HG02938 (cell line): ENCODE data around the gene SLIT3.
"Not testable (repeated sequence)": the region's sequence is repeated elsewhere in the genome, so short reads cannot be mapped to it uniquely, and the experiment has no call there.

Experiments
- ATAC-seq: cut with Tn5 transposase; IDR thresholded peaks from one replicate; pipeline ENCODE4 v1.9.1; 2021; ENCODE audit warnings: mild to moderate bottlenecking, moderate library complexity; ENCODE audit not compliant: unreplicated experiment

Gene SLIT3

DNA sequence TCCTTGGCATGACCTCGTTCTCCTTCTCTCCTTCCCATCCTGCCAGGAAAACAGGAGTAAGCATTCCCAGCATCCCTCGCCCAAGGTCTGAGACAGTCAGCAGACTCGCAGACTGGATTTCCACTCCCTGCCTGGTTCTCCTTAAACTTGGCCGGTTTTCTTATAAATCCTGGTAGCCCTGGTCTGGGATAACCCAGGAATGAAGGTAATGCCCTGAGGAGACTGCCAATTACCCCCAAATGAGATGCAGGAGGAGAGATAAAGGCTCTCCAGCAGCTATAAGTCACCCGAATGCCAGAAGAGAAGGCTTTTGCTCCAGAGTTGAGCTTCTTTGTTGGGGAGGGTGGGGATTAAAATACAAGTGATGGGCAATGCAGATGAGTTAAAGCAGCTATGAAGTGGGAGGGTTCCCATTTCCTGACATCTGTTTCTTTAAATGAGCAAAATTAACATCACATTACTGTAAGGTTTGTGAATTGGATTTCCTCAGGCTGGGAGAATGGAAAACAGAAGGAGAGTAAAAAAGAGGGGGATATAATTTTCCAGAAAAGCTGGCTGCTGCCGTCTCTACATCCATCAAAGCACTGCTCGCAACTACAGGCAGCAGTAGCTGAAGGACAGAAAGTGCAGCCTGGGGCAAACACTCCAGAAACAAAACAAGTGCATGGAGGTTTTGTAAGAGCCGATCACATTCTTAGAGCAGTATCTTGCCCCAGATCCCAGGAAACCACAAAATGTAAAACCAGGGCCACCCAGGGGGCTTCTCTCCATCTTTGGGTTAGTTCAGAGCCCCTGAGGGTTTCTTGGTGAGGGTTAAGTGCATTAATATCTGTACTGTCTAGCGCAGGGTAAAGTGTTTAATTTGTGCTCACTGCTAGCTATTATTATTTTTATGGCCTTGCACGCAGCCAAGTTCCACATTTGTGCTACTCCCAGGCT lies 544.2 kb downstream of the SLIT3 start:
- ATAC-seq = no peak

DNA sequence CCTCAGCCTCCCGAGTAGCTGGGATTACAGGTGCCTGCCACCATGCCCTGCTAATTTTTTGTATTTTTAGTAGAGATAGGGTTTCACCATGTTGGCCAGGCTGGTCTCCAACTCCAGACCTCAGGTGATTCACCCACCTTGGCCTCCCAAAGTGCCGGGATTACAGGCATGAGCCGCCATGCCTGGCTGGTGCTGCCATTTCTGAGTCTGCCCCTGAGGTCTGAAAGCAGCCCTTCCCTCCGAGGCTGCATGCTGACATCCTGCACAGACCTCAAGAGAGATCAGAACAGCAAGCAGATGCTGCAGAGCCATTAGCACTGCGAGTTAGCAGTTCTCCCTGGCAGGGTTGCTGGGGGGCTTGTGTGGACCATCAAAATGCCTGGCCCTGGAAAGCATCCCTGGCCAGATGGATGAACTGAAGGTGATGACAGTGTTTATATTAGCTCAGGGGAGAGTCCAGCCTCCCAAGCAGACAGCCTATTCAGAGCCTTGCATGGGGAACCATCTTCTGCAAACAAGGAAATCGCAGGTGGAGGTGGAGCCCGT lies 545.3 kb downstream of the SLIT3 start:
- no peak for ATAC-seq

GRCh38 chr5:168753691-168754254 lies 547.2 kb downstream of the SLIT3 start:
- no peak for ATAC-seq

DNA sequence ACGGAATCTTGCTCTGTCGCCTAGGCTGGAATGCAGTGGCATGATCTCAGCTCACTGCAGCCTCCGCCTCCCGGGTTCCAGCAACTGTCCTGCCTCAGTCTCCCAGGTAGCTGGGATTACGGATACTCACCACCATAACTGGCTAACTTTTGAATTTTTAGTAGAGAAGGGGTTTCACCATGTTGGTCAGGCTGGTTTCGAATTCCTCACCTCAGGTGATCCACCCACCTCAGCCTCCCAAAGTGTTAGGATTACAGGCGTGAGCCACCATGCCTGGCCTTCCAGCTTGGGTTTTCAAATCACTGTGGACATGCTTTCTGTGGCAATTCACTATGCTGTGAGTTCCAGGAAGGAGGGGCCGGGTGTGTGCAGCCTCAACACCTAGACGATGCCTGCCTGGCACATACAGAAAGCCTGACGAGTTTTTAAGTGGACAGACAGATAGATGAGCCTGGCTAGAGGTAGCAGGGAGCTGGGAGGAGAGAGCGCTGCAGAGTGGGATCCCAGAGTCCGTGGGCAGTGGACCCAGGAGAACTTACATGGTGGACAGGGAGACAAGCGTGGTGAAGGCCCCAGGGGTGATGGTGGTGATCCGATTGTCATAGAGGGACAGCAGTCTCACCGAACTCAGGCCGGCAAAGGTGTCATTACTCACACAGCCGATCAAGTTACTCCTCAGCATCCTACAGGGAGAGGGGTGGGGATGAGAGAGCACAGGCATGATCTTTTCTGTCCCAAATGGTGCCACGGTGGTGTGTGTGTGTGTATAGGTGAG lies 548.3 kb downstream of the SLIT3 start:
- no peak for ATAC-seq

- no peak for ATAC-seq
These were observed 548.9 kb downstream of the SLIT3 start for GRCh38 chr5:168752012-168752411.

DNA sequence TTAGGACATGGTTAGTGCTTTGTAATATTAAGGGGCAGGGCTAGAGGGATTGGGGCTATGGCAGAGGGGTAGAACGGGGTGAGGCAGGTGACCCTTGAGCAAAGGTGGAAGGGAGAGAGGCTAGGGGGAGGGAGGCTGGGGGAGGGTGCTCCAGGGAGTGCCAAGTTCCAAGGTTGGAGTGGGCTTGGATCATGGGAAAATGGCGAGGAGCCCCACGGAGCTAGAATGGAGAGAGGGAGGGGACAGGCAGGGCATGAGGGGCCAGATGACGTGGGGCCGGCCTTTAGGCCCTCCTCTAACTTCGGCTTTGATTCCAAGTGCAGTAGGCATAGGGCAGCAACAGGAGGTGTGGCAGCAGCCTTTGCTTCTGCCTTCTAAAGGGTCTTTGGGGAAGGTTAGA lies 550.0 kb downstream of the SLIT3 start:
- ATAC-seq = no peak

DNA sequence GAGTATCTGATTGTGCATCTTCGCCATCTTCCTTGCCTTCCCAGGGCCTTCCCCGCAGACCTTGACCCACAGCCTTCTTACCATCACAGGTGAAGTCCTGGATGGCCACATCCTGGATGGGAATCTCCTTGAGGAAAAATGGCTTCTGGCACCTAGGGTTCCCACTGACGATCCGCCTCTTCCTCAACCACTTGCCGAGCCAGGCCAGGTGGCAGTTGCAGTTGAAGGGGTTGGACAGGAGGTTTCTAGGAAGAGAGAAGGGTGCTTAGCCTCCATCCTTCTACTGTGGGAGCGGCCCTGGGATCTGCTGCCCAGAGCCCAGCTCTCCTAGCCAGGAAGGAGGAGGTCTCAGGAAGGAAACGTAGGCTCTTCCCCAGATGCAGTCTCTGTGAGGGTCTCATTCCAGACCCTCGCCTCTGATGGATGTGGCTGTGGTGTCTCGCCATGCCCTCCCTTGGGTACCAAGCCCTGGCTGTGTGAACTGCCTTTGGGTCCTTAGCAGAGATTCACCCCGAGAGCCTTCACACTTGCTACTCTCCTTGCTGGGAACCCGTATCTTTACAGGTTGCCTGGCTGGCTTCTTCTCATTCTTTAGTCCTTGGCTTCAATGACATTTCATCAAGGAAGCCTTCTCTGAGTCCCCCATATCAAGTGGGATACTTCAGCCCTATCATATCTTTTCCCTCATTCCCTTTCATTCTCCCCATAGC lies 551.4 kb downstream of the SLIT3 start:
- no peak for ATAC-seq

GRCh38 chr5:168747987-168748777 lies 552.8 kb downstream of the SLIT3 start:
- no peak for ATAC-seq

DNA sequence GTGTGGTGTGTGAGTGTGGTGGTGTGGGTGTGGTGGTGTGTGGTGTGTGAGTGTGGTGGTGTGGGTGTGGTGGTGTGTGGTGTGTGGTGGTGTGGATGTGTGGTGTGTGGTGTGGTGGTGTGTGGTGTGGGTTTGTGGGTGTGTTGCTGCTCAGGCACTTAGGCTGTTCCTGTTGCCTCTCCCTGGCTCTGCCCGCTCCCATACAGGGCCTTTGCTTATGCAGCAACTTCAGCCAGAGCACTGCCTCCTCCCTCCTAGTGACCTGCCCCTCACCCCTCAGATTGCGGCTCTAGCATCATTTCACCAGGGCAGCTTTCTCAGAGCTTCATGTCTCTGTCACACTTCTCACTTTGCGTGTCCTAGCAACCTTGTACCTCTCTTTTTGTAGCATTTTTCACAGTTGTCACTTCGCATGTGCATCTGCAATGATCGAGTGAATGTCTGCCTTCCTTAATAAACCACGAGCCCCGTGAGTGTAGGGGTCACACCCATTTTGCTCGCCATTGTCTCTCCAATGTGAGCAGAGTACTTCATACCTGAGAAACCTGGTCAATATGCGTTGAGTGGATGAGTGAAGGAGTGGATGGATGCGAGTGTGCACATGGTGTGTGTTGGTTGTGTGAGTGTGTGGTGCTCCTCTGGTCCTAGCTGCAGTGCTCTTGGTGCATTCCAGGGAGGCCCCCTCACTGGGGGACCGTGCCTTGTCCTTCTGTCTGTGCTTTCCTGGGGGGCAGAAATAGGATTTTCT lies 553.9 kb downstream of the SLIT3 start:
- ATAC-seq = no peak

DNA sequence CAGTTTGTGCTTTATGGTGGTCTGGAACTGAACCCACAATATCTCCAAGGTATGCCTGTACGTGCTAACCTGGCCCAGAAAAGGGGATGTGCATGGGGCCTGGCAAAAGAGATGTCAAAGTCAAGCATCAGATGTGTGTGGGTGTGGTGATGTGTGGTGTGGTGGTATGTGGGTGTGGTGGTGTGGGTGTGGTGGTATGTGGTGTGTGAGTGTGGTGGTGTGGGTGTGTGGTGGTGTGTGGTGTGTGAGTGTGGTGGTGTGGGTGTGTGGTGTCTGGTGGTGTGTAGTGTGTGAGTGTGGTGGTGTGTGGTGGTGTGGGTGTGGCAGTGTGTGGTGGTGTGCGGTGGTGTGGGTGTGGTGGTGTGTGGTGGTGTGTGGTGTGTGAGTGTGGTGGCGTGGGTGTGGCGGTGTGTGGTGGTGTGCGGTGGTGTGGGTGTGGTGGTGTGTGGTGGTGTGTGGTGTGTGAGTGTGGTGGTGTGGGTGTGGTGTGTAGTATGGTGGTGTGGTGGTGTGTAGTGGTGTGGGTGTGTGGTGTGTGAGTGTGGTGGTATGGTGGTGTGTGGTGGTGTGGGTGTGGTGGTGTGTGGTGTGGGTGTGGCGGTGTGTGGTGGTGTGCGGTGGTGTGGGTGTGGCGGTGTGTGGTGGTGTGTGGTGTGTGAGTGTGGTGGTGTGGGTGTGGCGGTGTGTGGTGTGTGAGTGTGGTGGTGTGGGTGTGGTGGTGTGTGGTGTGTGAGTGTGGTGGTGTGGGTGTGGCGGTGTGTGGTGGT lies 554.6 kb downstream of the SLIT3 start:
- not testable (repeated sequence) for ATAC-seq

DNA sequence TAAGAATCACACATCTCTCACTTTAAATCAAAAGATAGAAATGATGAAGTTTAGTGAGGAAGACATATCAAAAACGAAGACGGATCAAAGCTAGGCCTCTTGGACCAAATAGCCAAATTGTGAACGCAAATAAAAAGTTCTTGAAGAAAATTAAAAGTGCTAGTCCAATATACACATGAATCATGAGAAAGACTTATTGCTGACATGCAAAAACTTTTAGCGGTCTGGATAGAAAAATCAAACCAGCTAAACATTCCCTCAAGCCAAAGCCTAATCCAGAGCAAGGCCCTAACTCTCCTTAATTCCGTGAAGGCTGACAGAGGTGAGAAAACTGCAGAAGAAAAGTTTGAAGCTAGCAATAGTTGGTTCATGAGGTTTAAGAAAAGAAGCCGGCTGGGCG lies 557.3 kb downstream of the SLIT3 start:
- ATAC-seq = no peak

DNA sequence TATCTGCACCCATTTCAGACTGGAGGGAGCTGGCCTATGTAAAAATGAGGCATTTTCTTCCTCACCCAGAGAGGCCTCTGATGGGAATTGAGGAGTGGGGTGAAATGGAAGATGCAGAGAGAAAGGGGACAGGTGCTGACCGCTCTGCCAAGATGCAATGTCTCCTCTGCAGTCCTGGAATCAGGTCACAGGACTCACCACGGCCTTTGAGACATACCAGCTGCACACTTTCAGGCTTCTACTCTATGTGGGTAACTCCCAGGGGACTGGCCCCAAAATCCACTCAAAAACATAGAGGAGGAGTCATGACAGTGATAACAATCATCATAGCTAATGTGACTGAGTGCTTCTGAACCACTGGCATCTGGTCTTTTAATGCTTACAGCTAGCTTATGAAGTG lies 558.6 kb downstream of the SLIT3 start:
- not testable (repeated sequence) for ATAC-seq

DNA sequence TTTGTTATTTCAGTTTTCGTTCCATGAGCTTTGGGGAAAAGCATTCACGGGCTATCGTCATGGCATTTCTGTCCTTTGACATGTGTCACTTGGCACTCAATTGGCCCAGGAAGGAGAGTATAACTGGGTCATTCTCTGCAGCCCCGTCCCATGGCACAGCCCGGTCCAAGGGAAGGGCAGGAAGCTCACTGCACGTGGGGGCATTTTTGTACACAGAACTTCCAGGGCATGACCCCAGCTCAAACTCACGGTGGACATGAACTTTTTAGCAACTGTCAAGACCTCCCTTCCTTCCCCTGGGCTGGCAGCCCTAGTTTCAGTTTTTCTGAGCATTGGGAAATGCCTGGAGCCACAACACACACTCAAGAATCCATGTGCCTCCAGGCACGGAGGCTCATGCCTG lies 560.1 kb downstream of the SLIT3 start:
- ATAC-seq = no peak

GRCh38 chr5:168740092-168740800 lies 560.7 kb downstream of the SLIT3 start:
- no peak for ATAC-seq

DNA sequence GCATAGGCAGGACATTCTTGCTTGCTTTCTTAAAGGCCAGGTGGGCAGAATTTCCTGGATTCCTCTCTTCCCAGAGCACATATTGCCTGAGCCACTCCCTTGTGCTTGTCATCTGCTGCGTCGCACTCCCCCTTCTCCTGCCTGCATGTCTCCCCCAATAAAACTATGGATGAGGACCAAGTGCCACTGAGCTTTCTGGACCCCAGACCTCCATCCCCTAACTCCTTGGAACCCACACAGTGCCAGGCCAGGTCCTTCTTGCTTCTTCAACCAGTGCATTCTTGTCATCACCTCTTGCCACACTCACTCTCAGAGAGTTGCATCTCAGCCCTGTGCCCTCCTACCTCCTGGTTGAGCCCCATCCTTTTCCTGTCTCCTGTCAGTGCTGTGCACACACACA lies 563.9 kb downstream of the SLIT3 start:
- no peak for ATAC-seq

- no peak for ATAC-seq
These were observed 564.6 kb downstream of the SLIT3 start for GRCh38 chr5:168736281-168736831.

GRCh38 chr5:168734620-168735300 lies 566.2 kb downstream of the SLIT3 start:
- ATAC-seq = peak; percentile 85
